ENCODE results near the gene TRIM46. TPM values are rescaled to one million over a fixed set of nuclear protein-coding genes. Genes with fewer than 3 reads are reported as not detected.

Gene TRIM46
- total and polyA plus RNA-seq, 9 of the 15 experiments (the other 6 are each of a cell fraction or from before 2014, with no cell fraction given) = 0.05 to 0.60 (median 0.16) TPM; not detected in 3

- TF ChIP-seq ZNF518B (CRISPR knock-in tag; IDR thresholded peaks at IDR 0.05) = no peak
- TF ChIP-seq TAL1 (IDR thresholded peaks at IDR 0.05) = peak; percentile 26; the same call in 1 of the 2 replicates
- peak; percentile 18; the same call in 1 of the 2 replicates for TF ChIP-seq SMARCA4 (IDR thresholded peaks at IDR 0.05)
- TF ChIP-seq SLC30A9 (CRISPR knock-in tag; IDR thresholded peaks at IDR 0.05) = no peak
- no peak for TF ChIP-seq MCM7 (IDR thresholded peaks at IDR 0.05)
- no peak for TF ChIP-seq FOXM1 (IDR thresholded peaks at IDR 0.05; ENCODE audit: low read depth)
- TF ChIP-seq FOXM1 (CRISPR knock-in tag; IDR thresholded peaks at IDR 0.05; ENCODE audit: low read depth) = no peak
Observed at GRCh38 chr1:155130272-155131006, 43.2 kb upstream of the TRIM46 start (continued).

GRCh38 chr1:155131285-155131684 lies 42.4 kb upstream of the TRIM46 start:
- ChIA-PET POLR2A (interaction anchor here (0.5 to 1.1 kb wide), 2 partner anchors 9 kb away, joined by 3 to 4 read pairs; partner anchors contain the start of gene DPM3), CTCF (ENCODE audit: low intra/inter-chr PET ratio) (no interaction called here)
- peak in 1 of 4 experiments; percentile 1 for DNase-seq (ENCODE audit: extremely low read depth in 1 of 4, low spot score in 3 of 4)
- intact Hi-C loops (cut with micrococcal nuclease) (no loop called here), in situ Hi-C loops (cut with MboI) (no loop called here)
- H3K4me3 ChIP-seq = no peak overlapping the region
- H4K20me1 ChIP-seq (replicated peaks; ENCODE audit: control insufficient read depth, insufficient read depth, low read length) = no peaks in the 10 kb centered on the region
- 91% methylated on average over 8 of the region's 8 CpGs for WGBS (ENCODE audit: insufficient coverage, low coverage, missing lambda C conversion rate)
- H3K4me1 ChIP-seq (replicated peaks in 1 of 2; ENCODE audit: control insufficient read depth in 2 of 2, insufficient read depth in 2 of 2, low read length in 2 of 2) = peaks cover 57 to 70% of the 10 kb centered on the region in 2 experiments
- H3K27ac ChIP-seq (ENCODE audit: extremely low read depth, low read depth, low read length) = no peak overlapping the region
- no peak for FAIRE-seq
- H3K9ac ChIP-seq (ENCODE audit: insufficient read depth in 1 of 2, low read depth in 2 of 2, low read length in 2 of 2) = peak overlapping the region in 1 of 2 experiments; percentile 45; a peak in 1 of 4 replicates
- peaks cover 17% of the 10 kb centered on the region for H3K79me2 ChIP-seq (ENCODE audit: control insufficient read depth, insufficient read depth, low read length)
- H2AFZ ChIP-seq (ENCODE audit: low read depth, low read length) = no peak overlapping the region
- no peak for TF ChIP-seq USF2 (CRISPR knock-in tag; IDR thresholded peaks at IDR 0.05)
- 0 out of 2 replicates have a peak, but pooled peaks have one; percentile 22 for TF ChIP-seq MBD2 (IDR thresholded peaks at IDR 0.05; ENCODE audit: borderline replicate concordance, low read depth)
- no peak overlapping the region for H3K4me2 ChIP-seq (ENCODE audit: insufficient read depth, low read length)
- H3K36me3 ChIP-seq (ENCODE audit: control insufficient read depth, insufficient read depth, low read length) = peaks cover 21% of the 10 kb centered on the region
- H3K9me1 ChIP-seq (ENCODE audit: control insufficient read depth, insufficient read depth, low read length) = no peaks in the 10 kb centered on the region
- H3K9me3 ChIP-seq (replicated peaks; ENCODE audit: control insufficient read depth, insufficient read depth, low read depth, low read length) = no peaks in the 10 kb centered on the region
- no peaks in the 10 kb centered on the region for H3K27me3 ChIP-seq (ENCODE audit: control insufficient read depth in 2 of 2, insufficient read depth in 2 of 2, low read length in 2 of 2)
- BruUV-seq (replicated peaks) = no TSS peak
- no peak for ATAC-seq
